Activated CD4-positive, alpha-beta memory T cell treated with anti-CD3 and anti-CD28 coated beads for 36 hours (primary cell): ENCODE results near the gene RALGAPA1. TPM values are rescaled to one million over a fixed set of nuclear protein-coding genes. Genes with fewer than 3 reads are reported as not detected.
"Not testable (repeated sequence)": the region's sequence is repeated elsewhere in the genome, so short reads cannot be mapped to it uniquely, and the experiment has no call there.

ENCODE experiments used
- CTCF ChIA-PET: fragments of 350-600 bp; sonication (Branson Sonifier 250); formaldehyde crosslinking; loops from one replicate; lab custom pipeline; 2021; ENCODE audit warnings: antibody characterized with exemption, inconsistent platforms; lab: Charles Lee
- POLR2A ChIA-PET: fragments of 350-600 bp; sonication (Branson Sonifier 250); formaldehyde crosslinking; loops from one replicate; lab custom pipeline; 2021; ENCODE audit warnings: antibody characterized with exemption; lab: Charles Lee
- DNase-seq: peaks from one replicate; pipeline ENCODE4 v3.0.0-alpha.2; 2020
- H3K27ac Mint-ChIP-seq: one replicate; pipeline ENCODE4 v1.8.0; 2021; ENCODE audit warnings: mixed read lengths
- H3K27me3 Mint-ChIP-seq: one replicate; pipeline ENCODE4 v1.8.0; 2021; ENCODE audit warnings: mixed read lengths
- H3K36me3 Mint-ChIP-seq: one replicate; pipeline ENCODE4 v1.8.0; 2021; ENCODE audit warnings: mixed read lengths
- H3K4me1 Mint-ChIP-seq: one replicate; pipeline ENCODE4 v1.8.0; 2021; ENCODE audit warnings: low read depth, mixed read lengths
- H3K4me3 Mint-ChIP-seq: one replicate; pipeline ENCODE4 v1.8.0; 2021; ENCODE audit warnings: mild to moderate bottlenecking, mixed read lengths
- H3K9me3 Mint-ChIP-seq: one replicate; pipeline ENCODE4 v1.8.0; 2021; ENCODE audit warnings: mixed read lengths
- intact Hi-C: fragments of 100-400 bp; cut with micrococcal nuclease; formaldehyde crosslinking; loops from one replicate; pipeline ENCODE4 v1.15.1; 2023
- total RNA-seq, 2 experiments: library from RNA; stranded (reverse); gene quantifications; one replicate each; pipeline ENCODE4 v1.2.3, GENCODE V29; 2021

Gene RALGAPA1
- total RNA-seq, 2 experiments from 2014 or later: 23.0 to 26.7 TPM

GRCh38 chr14:35637851-35638250 lies 171.2 kb downstream of the RALGAPA1 start:
- peaks cover 12% of the 10 kb centered on the region for H3K9me3 Mint-ChIP-seq
- ChIA-PET CTCF (no interaction called here), POLR2A (no interaction called here)
- no peaks in the 10 kb centered on the region for H3K4me1 Mint-ChIP-seq
- intact Hi-C loops: no loop called here
- H3K36me3 Mint-ChIP-seq: peaks cover 46% of the 10 kb centered on the region
- H3K4me3 Mint-ChIP-seq: no peak overlapping the region
- no peaks in the 10 kb centered on the region for H3K27me3 Mint-ChIP-seq
- no peak for DNase-seq
- no peak overlapping the region for H3K27ac Mint-ChIP-seq

GRCh38 chr14:35637269-35637668 lies 171.8 kb downstream of the RALGAPA1 start:
- H3K27ac Mint-ChIP-seq: no peak overlapping the region

DNA sequence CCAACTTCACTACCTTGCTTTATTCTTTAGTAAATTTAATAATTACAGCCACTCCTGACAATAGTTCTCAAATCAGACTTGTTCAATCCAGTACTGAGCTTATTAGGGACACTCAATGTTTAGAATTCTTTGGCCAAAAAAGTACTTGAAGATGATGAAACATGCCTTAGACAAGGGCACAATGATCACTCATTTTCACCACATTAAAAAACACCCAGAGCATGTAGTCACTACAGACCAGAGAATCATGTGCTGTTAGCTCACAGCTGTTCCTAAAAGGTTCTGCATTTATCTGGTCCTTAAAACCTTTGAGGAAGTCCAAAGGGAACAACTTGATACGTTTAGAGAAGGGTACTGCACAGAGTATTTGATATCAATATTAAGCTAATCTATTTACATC lies 176.4 kb downstream of the RALGAPA1 start:
- Mint-ChIP-seq H3K4me1 (no peaks in the 10 kb centered on the region), H3K4me3 (no peak overlapping the region), H3K27ac (no peak overlapping the region), H3K27me3 (no peaks in the 10 kb centered on the region), H3K9me3 (no peaks in the 10 kb centered on the region), H3K36me3 (peaks cover 15% of the 10 kb centered on the region)
- DNase-seq: no peak
- intact Hi-C loops: no loop called here
- POLR2A ChIA-PET: no interaction called here
- CTCF ChIA-PET: no interaction called here

More at GRCh38 chr14:35637269-35637668, 171.8 kb downstream of the RALGAPA1 start:
- ChIA-PET CTCF (no interaction called here), POLR2A (no interaction called here)
- no peak overlapping the region for H3K4me3 Mint-ChIP-seq
- no peak for DNase-seq
- H3K27me3 Mint-ChIP-seq: no peaks in the 10 kb centered on the region
- peaks cover 7% of the 10 kb centered on the region for H3K9me3 Mint-ChIP-seq
- peaks cover 40% of the 10 kb centered on the region for H3K36me3 Mint-ChIP-seq
- intact Hi-C loops: no loop called here
- no peaks in the 10 kb centered on the region for H3K4me1 Mint-ChIP-seq

GRCh38 chr14:35632271-35632670 lies 176.8 kb downstream of the RALGAPA1 start:
- intact Hi-C loops: no loop called here
- Mint-ChIP-seq H3K4me1 (no peaks in the 10 kb centered on the region), H3K27ac (no peak overlapping the region), H3K27me3 (no peaks in the 10 kb centered on the region), H3K9me3 (no peaks in the 10 kb centered on the region), H3K36me3 (peaks cover 11% of the 10 kb centered on the region), H3K4me3 (no peak overlapping the region)
- no peak for DNase-seq
- ChIA-PET CTCF (no interaction called here), POLR2A (no interaction called here)

- CTCF ChIA-PET: no interaction called here
Measured at GRCh38 chr14:35631071-35631805, 177.9 kb downstream of the RALGAPA1 start.

GRCh38 chr14:35628989-35629388 lies 180.1 kb downstream of the RALGAPA1 start:
- CTCF ChIA-PET: no interaction called here
- POLR2A ChIA-PET: no interaction called here
- Mint-ChIP-seq H3K4me1 (peaks cover 3% of the 10 kb centered on the region), H3K27me3 (no peaks in the 10 kb centered on the region), H3K36me3 (peaks cover 10% of the 10 kb centered on the region), H3K4me3 (no peak overlapping the region), H3K9me3 (no peaks in the 10 kb centered on the region), H3K27ac (peak overlapping the region; percentile 34)
- intact Hi-C loops: no loop called here
- DNase-seq: no peak

More at GRCh38 chr14:35631071-35631805, 177.9 kb downstream of the RALGAPA1 start:
- Mint-ChIP-seq H3K9me3 (no peaks in the 10 kb centered on the region), H3K27ac (no peak overlapping the region), H3K27me3 (no peaks in the 10 kb centered on the region), H3K4me1 (no peaks in the 10 kb centered on the region), H3K36me3 (peaks cover 3% of the 10 kb centered on the region), H3K4me3 (no peak overlapping the region)
- DNase-seq: no peak
- intact Hi-C loops: no loop called here
- POLR2A ChIA-PET: no interaction called here

DNA sequence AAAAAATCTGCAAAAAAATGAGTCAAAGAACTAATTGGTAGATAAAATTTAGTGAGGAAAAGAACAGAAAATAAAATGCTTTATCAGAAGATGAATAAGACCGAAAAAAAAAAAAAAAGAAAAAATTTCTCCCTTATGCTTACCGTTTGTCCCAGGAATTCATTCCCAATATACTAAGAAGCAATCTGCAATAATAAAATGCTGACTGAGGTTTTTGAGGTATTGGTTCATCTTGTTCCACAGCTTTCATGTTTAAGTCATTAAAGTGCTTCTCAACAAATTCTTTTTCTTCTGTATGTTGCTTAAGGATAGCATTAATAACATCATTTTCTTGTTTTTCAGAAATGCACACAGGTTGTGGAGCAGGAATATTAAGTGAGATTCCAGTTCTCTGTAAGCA lies 182.1 kb downstream of the RALGAPA1 start:
- intact Hi-C loops, H3K27me3 Mint-ChIP-seq, CTCF ChIA-PET, H3K27ac Mint-ChIP-seq, H3K4me3 Mint-ChIP-seq, DNase-seq, POLR2A ChIA-PET, H3K4me1 Mint-ChIP-seq, H3K9me3 Mint-ChIP-seq: not testable (repeated sequence)
- H3K36me3 Mint-ChIP-seq: peaks cover 21% of the 10 kb centered on the region

DNA sequence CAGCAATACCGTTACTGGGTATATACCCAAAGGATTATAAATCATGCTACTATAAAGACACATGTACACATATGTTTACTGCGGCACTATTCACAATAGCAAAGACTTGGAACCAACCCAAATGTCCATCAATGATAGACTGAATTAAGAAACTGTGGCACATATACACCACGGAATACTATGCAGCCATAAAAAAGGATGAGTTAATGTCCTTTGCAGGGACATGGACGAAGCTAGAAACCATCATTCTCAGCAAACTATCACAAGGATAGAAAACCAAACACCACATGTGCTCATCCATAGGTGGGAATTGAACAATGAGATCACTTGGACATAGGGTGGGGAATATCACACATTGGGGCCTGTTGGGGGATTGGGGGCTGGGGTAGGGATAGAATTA lies 187.1 kb downstream of the RALGAPA1 start:
- not testable (repeated sequence) for H3K4me3 Mint-ChIP-seq

DNA sequence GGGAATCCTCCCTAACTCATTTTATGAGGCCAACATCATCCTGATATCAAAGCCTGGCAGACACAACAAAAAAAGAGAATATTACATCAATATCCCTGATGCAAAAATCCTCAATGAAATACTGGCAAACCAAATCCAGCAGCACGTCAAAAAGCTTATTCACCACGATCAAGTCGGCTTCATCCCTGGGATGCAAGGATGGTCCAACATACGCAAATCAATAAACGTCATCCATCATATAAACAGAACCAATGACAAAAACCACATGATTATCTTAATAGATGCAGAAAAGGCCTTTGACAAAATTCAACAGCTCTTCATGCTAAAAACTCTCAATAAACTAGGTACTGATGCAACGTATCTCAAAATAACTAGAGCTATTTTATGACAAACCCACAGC lies 189.1 kb downstream of the RALGAPA1 start:
- Mint-ChIP-seq H3K36me3 (peaks cover 43% of the 10 kb centered on the region), H3K9me3 (peaks cover 17% of the 10 kb centered on the region)
- CTCF ChIA-PET, POLR2A ChIA-PET, DNase-seq, H3K4me1 Mint-ChIP-seq, H3K27ac Mint-ChIP-seq, H3K27me3 Mint-ChIP-seq, intact Hi-C loops, H3K4me3 Mint-ChIP-seq: not testable (repeated sequence)

More for the DNA sequence above, 187.1 kb downstream of the RALGAPA1 start:
- H3K27ac Mint-ChIP-seq, DNase-seq, H3K27me3 Mint-ChIP-seq, H3K4me1 Mint-ChIP-seq, intact Hi-C loops, CTCF ChIA-PET, POLR2A ChIA-PET: not testable (repeated sequence)
- Mint-ChIP-seq H3K36me3 (peaks cover 47% of the 10 kb centered on the region), H3K9me3 (peaks cover 17% of the 10 kb centered on the region)

- H3K4me3 Mint-ChIP-seq, H3K4me1 Mint-ChIP-seq, DNase-seq, CTCF ChIA-PET, POLR2A ChIA-PET, intact Hi-C loops, H3K27ac Mint-ChIP-seq, H3K27me3 Mint-ChIP-seq: not testable (repeated sequence)
- Mint-ChIP-seq H3K36me3 (peaks cover 41% of the 10 kb centered on the region), H3K9me3 (peaks cover 17% of the 10 kb centered on the region)
Measured at GRCh38 chr14:35619461-35619860, 189.6 kb downstream of the RALGAPA1 start.

GRCh38 chr14:35617500-35617899 lies 191.6 kb downstream of the RALGAPA1 start:
- Mint-ChIP-seq H3K9me3 (peaks cover 17% of the 10 kb centered on the region), H3K4me1 (no peaks in the 10 kb centered on the region), H3K27ac (no peak overlapping the region), H3K36me3 (peaks cover 37% of the 10 kb centered on the region), H3K27me3 (no peaks in the 10 kb centered on the region), H3K4me3 (no peak overlapping the region)
- DNase-seq: no peak
- intact Hi-C loops: no loop called here
- ChIA-PET CTCF (interaction anchor here (0.5 kb wide), 1 partner anchor 196 kb away, joined by 3 read pairs; no protein-coding TSS in a partner anchor), POLR2A (no interaction called here)

GRCh38 chr14:35607380-35607779 lies 201.7 kb downstream of the RALGAPA1 start:
- H3K27me3 Mint-ChIP-seq: no peaks in the 10 kb centered on the region
- intact Hi-C loops: no loop called here
- H3K36me3 Mint-ChIP-seq: peaks cover 51% of the 10 kb centered on the region
- ChIA-PET CTCF (no interaction called here), POLR2A (no interaction called here)
- H3K4me3 Mint-ChIP-seq: no peak overlapping the region
- no peaks in the 10 kb centered on the region for H3K4me1 Mint-ChIP-seq
- H3K27ac Mint-ChIP-seq: no peak overlapping the region
- no peaks in the 10 kb centered on the region for H3K9me3 Mint-ChIP-seq
- no peak for DNase-seq

DNA sequence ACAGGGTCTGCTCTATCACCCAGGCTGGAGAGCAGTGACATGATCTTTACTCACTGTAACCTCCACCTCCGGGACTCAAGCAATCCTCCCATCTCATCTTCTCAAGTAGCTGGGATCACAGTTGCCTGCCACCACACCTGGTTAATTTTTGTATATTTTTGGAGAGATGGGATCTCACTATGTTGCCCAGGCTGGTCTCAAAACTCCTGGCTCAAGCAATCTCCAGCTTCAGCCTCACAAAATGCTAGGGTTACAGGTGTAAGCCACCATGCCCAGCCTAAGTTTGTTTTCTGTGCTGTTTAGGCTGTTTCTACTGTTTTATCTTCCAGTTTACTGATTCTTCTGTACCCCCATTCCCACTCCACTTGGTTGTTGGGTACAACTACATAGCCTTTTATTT lies 208.8 kb downstream of the RALGAPA1 start:
- POLR2A ChIA-PET: no interaction called here
- Mint-ChIP-seq H3K9me3 (no peaks in the 10 kb centered on the region), H3K36me3 (peaks cover 59% of the 10 kb centered on the region), H3K27ac (no peak overlapping the region), H3K4me3 (no peak overlapping the region), H3K4me1 (no peaks in the 10 kb centered on the region), H3K27me3 (no peaks in the 10 kb centered on the region)
- intact Hi-C loops: no loop called here
- CTCF ChIA-PET: no interaction called here
- no peak for DNase-seq
